ENCODE measurements around the gene BLMH.

DNA sequence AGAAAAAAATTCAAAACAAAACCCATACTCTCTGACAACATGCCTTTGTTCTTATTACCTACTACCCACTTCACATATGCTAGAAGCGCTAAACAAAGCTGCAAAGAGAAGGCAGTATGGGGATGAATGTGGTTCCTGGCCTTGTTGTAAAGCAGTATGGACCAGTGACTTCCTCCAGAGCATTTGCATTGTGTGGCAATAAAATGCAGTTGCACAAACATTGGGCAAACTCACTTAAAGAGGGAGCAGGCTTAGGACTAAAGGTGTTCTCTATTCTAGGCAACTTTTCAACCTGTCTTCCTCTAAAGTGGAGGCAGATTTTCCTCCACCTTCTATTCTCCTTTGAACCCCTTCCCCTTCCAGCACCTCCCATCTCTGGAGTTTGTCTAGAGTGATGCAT lies 25.0 kb upstream of the BLMH start:
- TF ChIP-seq POLR2AphosphoS5 (IDR thresholded peaks at IDR 0.05; ENCODE audit: borderline replicate concordance, low read depth, low read length) (no peak), EZH2 (IDR thresholded peaks at IDR 0.05) (no peak)

All from SK-N-MC (cell line).